Stimulated activated CD8-positive, alpha-beta memory T cell treated with anti-CD3 and anti-CD28 coated beads, Interleukin-4, amount 100 ng/mL, for 48 hours (primary cell): Measurements from ENCODE around the gene P4HA2.

Source experiments
- DNase-seq: peaks from one replicate; pipeline ENCODE4 v3.0.0-alpha.2; 2020

P4HA2 gene

GRCh38 chr5:132264546-132265335 lies 37.1 kb upstream of the P4HA2 start:
- DNase-seq = no peak

GRCh38 chr5:132263548-132264261 lies 36.1 kb upstream of the P4HA2 start:
- peak; percentile 72 for DNase-seq

- peak; percentile 26 for DNase-seq
Measured at GRCh38 chr5:132262882-132263547, 35.4 kb upstream of the P4HA2 start.

- DNase-seq = peak; percentile 23
Measured at GRCh38 chr5:132261881-132262845, 34.5 kb upstream of the P4HA2 start.

- DNase-seq = peak; percentile 81
Measured at GRCh38 chr5:132260714-132261551, 33.3 kb upstream of the P4HA2 start.

- peak; percentile 58 for DNase-seq
Measured at GRCh38 chr5:132260051-132260450, 32.4 kb upstream of the P4HA2 start.

- peak; percentile 25 for DNase-seq
Measured at GRCh38 chr5:132259069-132259851, 31.6 kb upstream of the P4HA2 start.

GRCh38 chr5:132258102-132259068 lies 30.7 kb upstream of the P4HA2 start:
- DNase-seq = peak; percentile 27

- DNase-seq = peak; percentile 28
Measured at GRCh38 chr5:132257131-132258101, 29.8 kb upstream of the P4HA2 start, which contains the start of gene PDLIM4. PDLIM4 (plus strand) TSS chr5:132257696; CDS start chr5:132257735, 39 bp downstream.

GRCh38 chr5:132256783-132257130 lies 29.1 kb upstream of the P4HA2 start:
- no peak for DNase-seq

GRCh38 chr5:132256086-132256782 lies 28.6 kb upstream of the P4HA2 start:
- DNase-seq = peak; percentile 18

GRCh38 chr5:132254321-132254977 lies 26.8 kb upstream of the P4HA2 start:
- no peak for DNase-seq

GRCh38 chr5:132253452-132254320 lies 26.0 kb upstream of the P4HA2 start:
- peak; percentile 18 for DNase-seq

GRCh38 chr5:132253008-132253441 lies 25.4 kb upstream of the P4HA2 start:
- DNase-seq = peak; percentile 20

- DNase-seq = no peak
Measured at GRCh38 chr5:132251220-132251725, 23.6 kb upstream of the P4HA2 start.

GRCh38 chr5:132250547-132250946 lies 22.9 kb upstream of the P4HA2 start:
- DNase-seq = no peak
